GM21619 (cell line): ENCODE results near the gene TFAP2A.

Source experiments
- ATAC-seq: cut with Tn5 transposase; IDR thresholded peaks from one replicate; pipeline ENCODE4 v1.9.1; 2021; ENCODE audit not compliant: unreplicated experiment

TFAP2A gene

GRCh38 chr6:10401004-10401536, 13.8 kb downstream of the TFAP2A start:
- no peak for ATAC-seq

- ATAC-seq = no peak
Measured at GRCh38 chr6:10400330-10400729, 14.5 kb downstream of the TFAP2A start.

DNA sequence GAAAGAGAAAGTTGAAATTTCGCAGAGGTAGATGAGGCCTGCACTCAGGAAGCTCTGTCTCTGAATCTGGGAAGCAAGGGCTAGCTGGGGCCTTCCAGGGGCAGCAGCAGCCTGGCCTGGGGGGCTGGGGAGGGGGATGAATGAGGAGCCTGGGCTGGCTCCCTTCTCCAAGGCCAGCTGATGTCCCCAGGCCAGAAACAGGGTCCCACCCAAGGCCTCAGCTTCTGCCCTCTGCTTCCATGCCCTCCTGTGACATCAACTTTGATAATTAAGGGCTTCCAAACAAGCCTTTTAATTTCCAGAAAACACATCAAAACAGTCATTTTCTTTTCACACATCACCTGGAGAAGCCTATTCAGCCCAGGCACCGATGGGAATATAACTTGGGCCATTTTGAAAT, 15.4 kb downstream of the TFAP2A start:
- no peak for ATAC-seq

DNA sequence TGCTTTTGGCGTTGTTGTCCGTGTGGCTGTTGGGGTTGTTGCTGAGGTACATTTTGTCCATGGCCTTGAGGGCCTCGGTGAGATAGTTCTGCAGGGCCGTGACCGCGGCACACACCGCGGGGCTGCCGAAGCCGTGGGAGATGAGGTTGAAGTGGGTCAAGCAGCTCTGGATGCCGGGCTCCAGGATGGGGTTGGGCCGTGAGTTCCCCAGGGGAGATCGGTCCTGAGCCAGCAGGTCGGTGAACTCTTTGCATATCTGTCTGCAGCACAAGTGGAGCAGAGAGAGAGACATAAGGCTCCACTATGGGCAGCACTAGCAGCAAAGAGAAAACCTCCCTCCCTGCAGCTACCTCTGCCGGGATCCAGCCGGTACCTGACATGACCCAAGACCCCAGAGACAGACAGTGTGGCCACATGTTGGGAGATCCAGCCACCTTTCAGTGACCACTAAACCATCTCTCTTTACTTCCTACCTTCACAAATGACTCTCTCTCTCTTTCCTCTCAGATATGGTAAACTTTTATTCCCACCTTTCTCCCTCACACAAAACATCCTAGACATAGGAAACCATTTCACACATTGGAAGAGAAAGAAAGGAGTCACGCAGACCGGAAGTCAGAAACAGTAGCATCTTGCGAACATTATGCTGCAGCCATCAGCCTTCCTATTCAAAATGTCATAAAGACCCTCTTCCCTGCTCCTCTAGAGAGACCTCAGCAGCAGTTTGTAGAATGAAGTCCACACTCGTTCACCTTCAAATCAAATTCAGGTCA, 16.2 kb downstream of the TFAP2A start:
- no peak for ATAC-seq

DNA sequence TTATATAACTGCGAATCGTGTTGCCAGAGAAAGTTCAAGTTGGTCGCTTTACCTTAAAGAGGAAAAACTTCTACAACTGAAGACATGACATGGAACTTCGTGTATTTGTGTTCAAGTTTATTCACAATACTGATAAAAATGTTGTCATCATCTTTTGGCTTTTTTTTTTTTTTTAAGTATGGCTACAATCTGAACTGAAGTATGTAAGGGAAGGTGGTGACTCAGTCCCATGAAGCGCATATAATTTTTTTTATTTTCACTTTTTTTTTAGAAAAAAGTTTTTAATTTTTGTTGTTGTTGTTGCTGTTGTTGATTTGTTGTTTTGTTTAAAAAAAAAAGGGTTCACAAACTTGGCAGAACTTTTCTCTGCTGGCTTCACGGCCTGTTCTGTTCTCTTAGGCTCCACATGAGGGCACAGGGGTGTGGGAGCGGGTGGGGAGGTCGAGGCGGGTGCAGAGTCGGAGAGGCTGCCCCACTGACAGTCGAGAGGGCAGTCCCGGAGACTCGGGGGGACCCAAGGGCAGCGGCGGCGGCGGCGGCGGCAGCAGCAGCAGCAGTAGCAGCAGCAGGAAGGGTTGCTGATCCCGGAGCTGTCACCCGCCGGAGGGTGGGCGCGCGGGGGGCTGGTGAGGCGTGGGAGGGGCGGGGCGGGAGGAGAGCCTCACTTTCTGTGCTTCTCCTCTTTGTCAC, 17.0 kb downstream of the TFAP2A start:
- no peak for ATAC-seq

DNA sequence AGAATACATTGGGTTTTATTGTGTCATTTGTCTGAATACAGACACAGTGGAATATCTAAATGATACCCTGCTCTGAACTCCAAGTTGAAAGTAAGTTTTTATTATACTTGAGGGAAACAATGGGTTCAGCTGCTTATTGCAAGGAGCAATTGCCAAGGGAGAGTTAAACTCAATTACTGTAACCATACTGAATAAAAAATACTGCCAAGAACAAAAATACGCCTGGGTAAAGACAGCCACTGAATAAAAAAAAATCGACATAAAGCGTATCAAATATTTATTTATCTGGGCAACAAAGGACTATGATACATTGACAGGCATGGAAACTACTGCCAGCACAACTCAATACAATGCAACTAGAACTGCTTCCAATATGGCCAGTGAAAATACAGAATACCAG, 18.1 kb downstream of the TFAP2A start:
- no peak for ATAC-seq

DNA sequence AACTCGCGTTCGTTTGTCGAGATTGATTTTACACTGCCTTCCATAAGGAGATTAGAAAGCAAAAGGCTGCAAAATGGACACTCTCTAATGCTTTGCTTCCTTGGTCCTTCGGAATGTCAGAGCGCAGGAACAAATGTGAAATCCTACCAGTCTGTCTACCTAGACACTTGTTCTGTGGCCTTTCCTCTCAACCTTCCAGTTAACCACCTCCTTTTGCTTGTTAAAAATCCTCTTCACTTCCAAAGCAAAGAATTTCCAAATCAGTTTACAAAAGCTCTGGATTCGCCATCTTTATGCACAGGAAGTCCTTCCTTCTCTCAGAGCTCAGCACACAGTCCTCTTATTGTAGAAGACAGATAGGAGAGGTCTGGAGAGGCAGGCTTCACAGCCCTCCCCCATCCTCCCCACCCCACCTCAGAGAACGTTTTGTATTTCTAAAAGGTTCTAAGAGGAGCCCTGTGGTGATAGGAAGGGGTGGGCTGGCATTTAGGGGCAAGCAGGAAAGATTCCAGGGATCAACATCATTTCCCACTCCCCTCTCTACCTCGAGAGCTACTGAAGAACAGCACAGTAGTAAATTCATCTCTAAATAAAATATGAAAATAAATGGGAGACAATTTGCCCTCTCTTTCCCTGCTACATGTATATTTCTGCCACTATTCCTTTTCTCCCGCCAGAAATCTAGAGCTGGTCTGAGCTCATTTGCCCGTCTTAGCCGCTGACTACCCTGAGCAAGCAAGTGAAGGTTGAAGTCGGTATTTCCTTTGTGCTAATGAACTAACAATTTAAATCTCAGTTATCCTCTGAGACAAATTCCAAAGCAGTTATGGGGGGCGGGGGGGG, 18.9 kb downstream of the TFAP2A start:
- no peak for ATAC-seq

- ATAC-seq = no peak
Measured at GRCh38 chr6:10395171-10395703, 19.6 kb downstream of the TFAP2A start.

DNA sequence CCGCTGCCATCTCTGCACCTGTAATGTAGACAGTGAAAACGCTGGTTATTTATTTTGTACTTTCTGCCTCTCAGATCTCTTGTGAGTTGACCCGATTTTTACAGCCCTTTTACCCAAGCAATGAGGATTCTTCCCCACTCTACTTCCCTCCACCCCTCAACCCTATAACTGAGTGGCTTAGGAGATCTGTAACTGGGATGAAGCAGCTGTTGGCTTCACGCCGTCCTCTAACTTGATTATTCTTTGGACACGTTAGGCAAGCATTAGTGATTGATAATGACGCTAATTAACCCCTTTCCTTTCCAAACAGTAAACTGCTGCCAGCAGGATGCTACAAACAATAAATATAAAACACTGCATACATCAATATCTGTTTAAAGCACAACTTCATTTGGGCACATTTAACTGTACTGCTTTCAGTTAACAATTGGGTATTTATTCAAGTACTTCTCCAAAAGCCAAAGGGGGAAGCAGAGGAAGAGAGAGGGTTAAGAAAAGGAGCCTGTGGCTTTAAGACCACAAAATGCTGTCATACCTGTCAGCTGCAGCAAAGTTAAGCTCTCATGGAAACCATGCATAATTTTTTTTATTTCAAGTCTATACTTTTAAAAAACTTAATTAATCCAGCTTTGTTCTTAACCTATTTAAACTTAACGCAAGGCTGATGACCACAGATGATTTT, 21.2 kb downstream of the TFAP2A start:
- ATAC-seq = no peak

DNA sequence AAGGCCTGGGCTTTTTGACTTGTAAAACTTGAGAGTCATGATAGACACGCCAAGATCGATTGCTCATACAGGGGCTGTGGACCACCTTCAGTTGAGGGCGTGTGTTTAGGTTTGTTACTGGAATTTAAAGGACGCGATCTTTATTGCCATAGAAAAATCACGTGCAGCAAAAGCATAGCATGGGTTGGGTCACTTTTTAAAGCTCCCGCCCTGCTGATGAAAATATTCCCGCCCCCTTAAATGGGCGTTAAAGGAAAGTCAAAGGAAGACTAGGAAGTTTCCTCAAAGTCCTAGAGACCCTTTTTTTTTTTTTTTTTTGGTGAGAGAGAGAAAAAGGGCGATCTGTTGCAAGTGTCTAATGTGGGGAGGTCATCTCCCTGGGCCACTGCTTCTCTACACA, 23.1 kb downstream of the TFAP2A start:
- no peak for ATAC-seq

GRCh38 chr6:10391299-10391630, 23.6 kb downstream of the TFAP2A start:
- no peak for ATAC-seq

DNA sequence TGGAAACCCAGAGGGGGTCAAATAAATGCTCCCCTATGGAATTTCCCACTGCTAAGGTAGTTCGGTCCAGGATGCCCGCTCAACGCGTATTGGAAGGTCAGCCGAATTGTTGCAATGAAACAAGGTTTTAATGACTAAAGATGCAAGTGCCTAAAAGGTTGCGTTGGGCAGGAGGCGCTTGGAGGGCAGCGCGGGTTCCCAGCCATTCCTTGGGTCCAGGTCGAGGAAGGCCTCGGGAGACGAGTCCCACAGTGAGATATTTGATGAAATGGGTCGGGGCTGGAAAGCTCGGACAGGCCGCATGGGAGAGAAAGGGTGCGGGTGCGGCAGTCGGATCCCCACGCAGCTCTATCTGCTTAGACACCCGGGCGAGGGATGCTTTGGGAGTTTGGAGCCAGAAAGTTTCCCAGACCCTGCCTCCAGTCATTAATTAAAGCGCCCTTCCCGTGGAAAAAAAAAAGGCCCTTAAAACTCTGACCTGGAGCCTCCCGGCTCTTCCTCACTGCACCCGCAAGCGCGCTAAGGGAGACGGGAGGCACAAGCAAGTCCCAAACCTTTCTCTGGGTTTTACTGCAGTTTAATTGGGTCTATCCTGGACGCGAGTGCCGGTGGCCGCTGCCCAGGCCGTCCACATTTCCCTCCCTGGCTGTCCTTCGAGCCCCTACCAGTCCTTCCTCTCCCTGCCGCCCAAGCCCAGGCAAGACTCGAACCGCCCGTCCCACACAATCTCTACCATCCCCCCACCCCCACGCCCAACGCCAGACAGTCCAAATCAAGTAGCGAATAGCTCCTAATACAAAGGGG, 24.2 kb downstream of the TFAP2A start:
- ATAC-seq = no peak

DNA sequence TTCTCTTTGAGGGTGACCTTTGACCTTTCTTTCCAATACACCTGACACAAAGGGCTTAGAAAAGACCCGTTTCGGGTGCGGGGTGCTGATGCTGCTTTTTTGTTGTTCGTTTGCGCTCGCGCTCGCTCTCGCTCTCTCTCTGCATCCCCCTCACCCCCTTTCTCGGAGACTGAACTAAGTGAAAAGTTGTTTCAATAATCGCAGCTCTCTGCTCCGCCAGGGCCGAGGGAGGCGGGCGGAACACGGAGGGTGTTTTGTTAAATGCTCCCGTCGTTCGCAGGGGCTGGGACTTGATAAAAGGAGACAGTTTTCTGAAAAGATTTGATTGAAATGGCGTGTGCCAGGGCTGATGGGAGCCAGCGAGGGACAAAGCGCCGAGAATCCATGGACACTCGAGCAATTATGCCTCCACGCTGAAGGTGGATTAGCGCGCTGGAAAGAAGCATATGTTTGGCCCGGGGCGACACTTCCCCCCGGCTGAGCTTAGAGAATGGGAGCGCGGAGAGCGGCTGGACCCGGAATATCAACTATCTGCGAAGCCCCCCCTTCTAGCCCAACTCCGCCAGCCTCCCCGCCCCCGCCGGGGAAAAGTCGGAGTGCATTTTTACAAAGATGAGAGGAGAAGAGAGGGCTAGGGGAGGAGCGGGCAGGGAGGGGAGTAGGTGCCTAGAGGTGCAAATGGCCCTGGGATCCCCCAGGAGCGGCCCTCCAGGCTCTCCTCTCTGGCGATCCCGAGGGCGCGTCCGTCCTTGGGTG, 25.0 kb downstream of the TFAP2A start:
- no peak for ATAC-seq

- ATAC-seq = no peak
Measured at GRCh38 chr6:10386756-10387654, 27.9 kb downstream of the TFAP2A start.

DNA sequence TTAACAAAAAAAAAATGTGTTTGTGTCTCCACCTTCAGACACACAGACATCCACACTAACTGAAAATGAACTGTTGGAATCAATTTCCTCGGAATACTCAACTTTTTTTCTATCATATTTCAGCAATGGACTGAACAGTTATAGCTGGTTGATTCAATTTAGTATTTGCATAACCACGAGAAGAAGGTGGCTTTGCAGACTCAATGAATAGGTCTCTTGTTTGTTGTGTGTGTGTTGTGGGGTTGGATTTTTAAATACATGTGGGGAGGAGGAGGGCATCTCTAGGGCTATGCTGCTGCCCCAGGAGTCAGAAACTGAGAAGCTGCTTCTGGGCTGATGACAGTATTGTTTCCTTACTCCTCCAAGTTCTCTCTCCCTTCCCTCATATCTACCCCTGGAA, 28.7 kb downstream of the TFAP2A start:
- no peak for ATAC-seq

DNA sequence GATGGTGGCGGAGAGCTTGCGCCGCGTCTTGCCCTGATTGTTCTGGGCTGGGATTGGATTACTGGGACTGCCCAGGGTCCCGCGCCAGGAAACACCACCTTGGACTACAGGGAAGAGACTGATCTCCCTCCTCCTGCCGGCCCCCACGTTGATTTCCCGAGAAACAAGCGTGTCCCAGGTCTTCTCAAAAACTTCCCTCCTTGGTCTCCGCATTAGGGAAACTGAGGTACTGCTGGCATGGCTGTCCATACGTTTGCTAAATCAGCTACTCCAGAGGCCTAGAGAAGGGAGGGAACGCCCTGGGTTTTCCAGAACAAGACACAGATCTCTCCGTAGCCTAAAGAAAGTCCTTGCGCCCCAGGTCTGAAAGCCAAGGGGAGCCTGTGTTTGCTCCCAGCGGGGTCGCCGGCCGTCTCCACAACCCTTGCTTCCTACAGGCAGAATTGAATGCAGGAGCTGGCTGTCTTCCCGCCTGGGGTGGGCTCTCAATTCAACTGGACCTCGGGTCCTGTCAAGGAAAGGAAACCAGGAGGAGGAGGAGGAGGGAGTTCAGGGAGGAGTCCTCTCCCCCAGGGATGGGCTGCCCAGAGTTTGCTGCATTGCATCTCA, 29.2 kb downstream of the TFAP2A start:
- no peak for ATAC-seq

- ATAC-seq = no peak
Measured at GRCh38 chr6:10384610-10385523, 30.0 kb downstream of the TFAP2A start.
